BLaER1 treated with 17β-estradiol and CSF1 and Interleukin-3, amounts not matched to agents 10 nM and 100 nM (cell line): ENCODE data around the gene SULT4A1.

Experiments
- H3K27ac ChIP-seq, 11 experiments: shearing (Covaris generic); formaldehyde crosslinking; 2 replicates each; pipeline ENCODE4 v1.8.1; 2022
- H3K27me3 ChIP-seq, 11 experiments: shearing (Covaris generic); formaldehyde crosslinking; 2 replicates each; pipeline ENCODE4 v1.8.1; 2022
- H3K36me3 ChIP-seq, 11 experiments: shearing (Covaris generic); formaldehyde crosslinking; 2 replicates each; pipeline ENCODE4 v1.8.1; 2022
- H3K4me1 ChIP-seq, 10 experiments: shearing (Covaris generic); formaldehyde crosslinking; 2 replicates each; pipeline ENCODE4 v1.8.1; 2022
- H3K4me2 ChIP-seq, 11 experiments: shearing (Covaris generic); formaldehyde crosslinking; 2 replicates each; pipeline ENCODE4 v1.8.1; 2022
- H3K4me3 ChIP-seq, 10 experiments: shearing (Covaris generic); formaldehyde crosslinking; 2 replicates each; pipeline ENCODE4 v1.8.1; 2022
- H3K9ac ChIP-seq, 11 experiments: shearing (Covaris generic); formaldehyde crosslinking; 2 replicates each; pipeline ENCODE4 v1.8.1; 2022
- H3K9me3 ChIP-seq, 11 experiments: shearing (Covaris generic); formaldehyde crosslinking; replicated peaks in 1 of 11; 2 replicates each; pipeline ENCODE4 v1.8.1; 2022
- H4K20me1 ChIP-seq, 11 experiments: shearing (Covaris generic); formaldehyde crosslinking; 2 replicates each; pipeline ENCODE4 v1.8.1; 2022
- Cebpa-rat ChIP-seq, 11 experiments: shearing (Covaris generic); IDR thresholded peaks; 2 replicates each; pipeline ENCODE4 v1.8.1; 2022

The SULT4A1 gene

GRCh38 chr22:43851979-43852307, 10.4 kb downstream of the SULT4A1 start:
- H3K4me3 ChIP-seq: no peak overlapping the region
- no peak for TF ChIP-seq Cebpa-rat (IDR thresholded peaks at IDR 0.05)
- H3K27ac ChIP-seq: peak overlapping the region in 9 of 11 experiments; percentile 36 to 73 (median 69); a peak in 14 of 22 replicates
- no peaks in the 10 kb centered on the region for H3K36me3 ChIP-seq
- H3K9ac ChIP-seq: peak overlapping the region in 3 of 11 experiments; percentile 29 to 43 (median 42); a peak in 4 of 22 replicates
- peak overlapping the region; percentile 65 to 83 (median 74) for H3K4me2 ChIP-seq
- peaks cover 6 to 14% (median 11%) of the 10 kb centered on the region in 11 experiments; a peak in 21 of 22 replicates for H3K9me3 ChIP-seq
- no peaks in the 10 kb centered on the region for H3K27me3 ChIP-seq
- H3K4me1 ChIP-seq: peaks cover 22 to 35% (median 26%) of the 10 kb centered on the region in 10 experiments
- no peaks in the 10 kb centered on the region for H4K20me1 ChIP-seq

DNA sequence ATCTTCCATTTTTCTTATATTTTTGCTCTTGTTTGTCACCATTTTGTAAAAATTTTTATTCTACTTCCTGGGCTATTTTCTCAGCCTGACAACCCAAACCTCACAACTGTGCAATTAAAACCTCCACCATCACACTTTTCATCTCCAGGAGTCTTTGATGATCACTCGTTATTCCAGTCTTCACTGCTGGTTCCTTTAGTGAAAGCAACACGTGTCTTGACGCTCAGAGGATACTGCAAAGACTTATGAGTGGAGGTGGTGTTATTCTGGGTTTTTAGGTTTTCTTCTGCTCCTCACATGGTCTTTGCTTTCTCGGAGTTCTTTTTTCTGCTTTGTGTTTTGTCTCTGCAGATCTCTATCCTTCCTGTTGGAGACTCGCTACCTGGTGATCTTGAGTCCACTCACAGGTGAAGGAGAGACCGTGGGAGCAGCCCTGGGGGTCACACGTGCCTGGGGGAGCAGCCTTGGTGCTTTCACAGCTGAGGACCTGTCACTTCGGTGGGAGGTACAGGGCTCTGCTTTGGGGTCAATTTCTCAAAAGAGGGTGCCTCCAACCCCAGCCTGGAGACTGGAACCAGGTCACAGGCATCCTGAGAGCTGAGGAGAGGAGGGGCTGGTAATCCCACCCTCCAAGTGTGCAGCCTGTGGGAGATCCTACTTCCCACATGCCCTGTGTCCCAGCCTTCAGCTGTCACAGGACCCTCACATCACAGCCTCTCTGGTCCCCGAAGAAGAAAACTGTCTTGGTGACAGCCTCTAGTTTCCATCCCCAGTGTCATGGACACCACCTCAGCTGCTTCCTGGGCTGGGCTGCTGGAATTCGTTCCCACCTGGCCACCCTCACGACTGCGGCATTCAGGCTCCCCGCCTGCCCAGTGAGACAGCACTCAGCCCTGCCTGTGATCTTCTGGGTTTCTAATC, 11.0 kb downstream of the SULT4A1 start:
- Histone ChIP-seq H3K4me1 (peaks cover 22 to 36% (median 28%) of the 10 kb centered on the region in 10 experiments), H4K20me1 (no peaks in the 10 kb centered on the region), H3K9me3 (peaks cover 0 to 7% (median 5%) of the 10 kb centered on the region in 11 experiments; a peak in 17 of 22 replicates), H3K27me3 (no peaks in the 10 kb centered on the region), H3K4me3 (no peak overlapping the region), H3K9ac (no peak overlapping the region; a peak in 1 of 22 replicates), H3K27ac (peak overlapping the region in 6 of 11 experiments; percentile 36 to 73 (median 65); a peak in 8 of 22 replicates), H3K36me3 (no peaks in the 10 kb centered on the region), H3K4me2 (peak overlapping the region; percentile 65 to 83 (median 74); a peak in 20 of 22 replicates)
- no peak for TF ChIP-seq Cebpa-rat (IDR thresholded peaks at IDR 0.05)

DNA sequence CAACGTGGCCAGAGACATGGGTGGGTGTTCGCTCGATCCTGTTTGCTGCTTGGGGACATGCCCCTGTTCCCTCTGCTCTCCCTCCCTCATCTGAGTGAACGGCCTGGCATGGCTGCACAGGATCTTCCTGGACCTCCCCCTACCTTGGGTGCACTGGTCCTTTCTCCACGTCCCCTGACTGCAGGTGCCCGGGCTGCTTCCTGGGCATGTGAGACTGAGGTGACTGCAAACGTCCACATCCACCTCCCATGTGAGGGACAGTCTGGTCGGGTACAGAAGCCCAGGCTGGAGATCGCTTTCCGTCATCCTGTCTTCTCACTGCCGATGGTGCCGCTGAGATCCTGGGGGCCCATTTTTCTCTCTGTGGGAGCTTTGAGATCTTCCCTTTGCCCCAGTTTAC, 11.8 kb downstream of the SULT4A1 start:
- H3K27me3 ChIP-seq: no peaks in the 10 kb centered on the region
- no peak for TF ChIP-seq Cebpa-rat (IDR thresholded peaks at IDR 0.05)
- no peak overlapping the region for H3K27ac ChIP-seq
- no peaks in the 10 kb centered on the region for H3K36me3 ChIP-seq
- H3K4me1 ChIP-seq: peaks cover 22 to 39% (median 28%) of the 10 kb centered on the region in 10 experiments
- no peak overlapping the region for H3K4me3 ChIP-seq
- H3K9ac ChIP-seq: no peak overlapping the region
- H4K20me1 ChIP-seq: no peaks in the 10 kb centered on the region
- no peak overlapping the region for H3K4me2 ChIP-seq
- no peaks in the 10 kb centered on the region; a peak in 3 of 22 replicates for H3K9me3 ChIP-seq

DNA sequence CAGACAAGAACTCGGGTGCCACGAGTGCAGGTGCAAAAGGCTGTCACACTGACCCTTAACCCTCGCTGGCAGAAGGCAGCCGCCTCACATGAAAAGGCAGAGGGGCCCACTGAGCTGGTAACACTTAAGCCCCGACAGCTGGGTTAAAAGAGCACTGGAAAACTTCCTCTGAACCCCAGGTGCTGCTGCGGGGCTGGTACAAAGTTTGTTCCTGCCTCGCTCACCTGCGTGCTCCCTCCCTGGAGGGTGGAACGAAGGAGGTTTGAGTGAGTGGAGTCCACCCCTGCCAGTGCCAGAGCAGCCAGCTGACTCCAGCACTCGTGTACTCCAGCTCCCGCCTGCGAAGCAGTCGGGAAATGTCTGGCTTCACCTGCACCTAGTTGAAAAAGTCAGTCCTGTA, 12.6 kb downstream of the SULT4A1 start:
- no peak for TF ChIP-seq Cebpa-rat (IDR thresholded peaks at IDR 0.05)
- Histone ChIP-seq H3K36me3 (no peaks in the 10 kb centered on the region), H4K20me1 (no peaks in the 10 kb centered on the region), H3K4me2 (no peak overlapping the region), H3K27ac (no peak overlapping the region), H3K9ac (no peak overlapping the region), H3K4me3 (no peak overlapping the region), H3K9me3 (no peaks in the 10 kb centered on the region), H3K27me3 (no peaks in the 10 kb centered on the region), H3K4me1 (peaks cover 22 to 39% (median 29%) of the 10 kb centered on the region in 10 experiments)

- Histone ChIP-seq H3K4me2 (0 out of 22 replicates have a peak overlapping the region, but pooled peaks of 1 of the 11 experiments have one; percentile 6), H3K36me3 (no peaks in the 10 kb centered on the region), H3K9ac (no peak overlapping the region), H3K9me3 (no peaks in the 10 kb centered on the region), H3K27me3 (no peaks in the 10 kb centered on the region), H4K20me1 (no peaks in the 10 kb centered on the region), H3K4me1 (peaks cover 21 to 46% (median 36%) of the 10 kb centered on the region in 10 experiments), H3K4me3 (no peak overlapping the region), H3K27ac (no peak overlapping the region)
- TF ChIP-seq Cebpa-rat (IDR thresholded peaks at IDR 0.05): no peak
Observed at GRCh38 chr22:43848366-43849171, 13.7 kb downstream of the SULT4A1 start.

DNA sequence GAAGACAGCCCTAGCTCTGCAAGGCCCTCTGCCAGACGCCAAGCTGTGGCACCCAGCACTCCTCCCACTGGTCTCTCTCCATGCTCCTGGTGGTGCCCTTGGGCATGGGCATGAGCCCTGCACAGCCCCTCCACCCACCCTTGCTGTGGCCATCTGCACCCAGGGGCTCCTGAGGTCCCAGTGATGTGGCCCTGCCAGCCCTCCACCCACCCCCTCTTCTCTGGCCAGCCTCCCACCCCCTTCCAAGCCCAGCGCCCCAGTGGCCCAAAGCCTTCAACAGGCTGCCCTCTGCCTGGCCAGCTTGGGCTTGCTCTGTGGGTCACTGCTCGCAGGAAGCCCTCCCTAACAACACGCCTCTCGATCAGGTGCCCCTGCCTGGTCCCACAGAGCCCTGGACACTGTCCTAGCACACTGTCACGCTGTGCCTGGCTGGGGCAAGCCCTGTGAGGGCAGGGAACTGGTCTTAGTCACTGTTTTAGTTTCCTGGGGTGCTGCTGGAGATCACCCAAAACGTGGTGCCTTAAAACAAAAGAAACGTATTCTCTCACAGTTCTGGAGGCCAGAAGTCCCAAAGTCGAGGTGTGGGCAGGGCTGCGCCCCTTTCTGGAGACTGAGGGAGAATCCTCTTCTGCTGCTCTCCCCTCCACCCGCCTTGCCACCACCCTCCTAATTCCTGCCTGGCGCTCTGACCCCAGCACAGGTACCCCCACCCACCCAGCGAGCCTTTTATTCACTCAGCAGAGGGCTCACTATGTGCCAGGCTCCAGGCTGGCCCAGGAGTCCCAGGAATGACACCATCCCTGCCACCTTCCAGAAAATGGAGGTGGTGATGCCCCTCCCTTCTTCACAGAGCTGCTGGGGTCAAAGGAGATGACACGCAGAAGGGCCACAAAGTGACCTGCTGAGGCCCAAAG, 14.7 kb downstream of the SULT4A1 start:
- H3K27me3 ChIP-seq: no peaks in the 10 kb centered on the region
- H3K36me3 ChIP-seq: no peaks in the 10 kb centered on the region
- H3K9me3 ChIP-seq: no peaks in the 10 kb centered on the region
- H3K4me2 ChIP-seq: no peak overlapping the region
- H3K9ac ChIP-seq: no peak overlapping the region
- H3K4me1 ChIP-seq: peaks cover 12 to 44% (median 35%) of the 10 kb centered on the region in 10 experiments
- TF ChIP-seq Cebpa-rat (IDR thresholded peaks at IDR 0.05): no peak
- no peaks in the 10 kb centered on the region for H4K20me1 ChIP-seq
- no peak overlapping the region for H3K27ac ChIP-seq
- H3K4me3 ChIP-seq: no peak overlapping the region

DNA sequence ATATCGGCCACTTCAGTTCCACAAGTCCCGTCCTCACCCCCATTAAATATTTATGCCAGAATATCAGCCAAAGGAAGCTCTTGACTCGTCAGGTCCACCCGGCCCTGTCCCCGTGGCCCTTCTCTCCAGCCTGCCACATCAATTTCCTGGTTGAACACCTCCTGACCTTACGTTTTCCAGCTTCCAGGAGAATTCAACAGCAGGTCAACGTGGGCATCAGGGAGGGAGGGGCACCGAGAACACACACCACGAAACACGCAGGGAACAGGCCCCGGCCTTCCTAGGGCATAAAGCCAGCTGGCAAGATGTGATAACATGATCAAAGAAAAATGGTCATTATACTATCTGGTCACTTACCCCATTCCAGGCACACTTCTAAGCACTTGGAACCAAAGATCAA, 15.3 kb downstream of the SULT4A1 start:
- no peaks in the 10 kb centered on the region for H4K20me1 ChIP-seq
- H3K4me2 ChIP-seq: no peak overlapping the region
- H3K27ac ChIP-seq: no peak overlapping the region
- TF ChIP-seq Cebpa-rat (IDR thresholded peaks at IDR 0.05): no peak
- H3K4me3 ChIP-seq: no peak overlapping the region
- no peaks in the 10 kb centered on the region for H3K36me3 ChIP-seq
- peaks cover 5 to 40% (median 33%) of the 10 kb centered on the region in 10 experiments for H3K4me1 ChIP-seq
- no peaks in the 10 kb centered on the region for H3K9me3 ChIP-seq
- H3K27me3 ChIP-seq: no peaks in the 10 kb centered on the region
- no peak overlapping the region for H3K9ac ChIP-seq

DNA sequence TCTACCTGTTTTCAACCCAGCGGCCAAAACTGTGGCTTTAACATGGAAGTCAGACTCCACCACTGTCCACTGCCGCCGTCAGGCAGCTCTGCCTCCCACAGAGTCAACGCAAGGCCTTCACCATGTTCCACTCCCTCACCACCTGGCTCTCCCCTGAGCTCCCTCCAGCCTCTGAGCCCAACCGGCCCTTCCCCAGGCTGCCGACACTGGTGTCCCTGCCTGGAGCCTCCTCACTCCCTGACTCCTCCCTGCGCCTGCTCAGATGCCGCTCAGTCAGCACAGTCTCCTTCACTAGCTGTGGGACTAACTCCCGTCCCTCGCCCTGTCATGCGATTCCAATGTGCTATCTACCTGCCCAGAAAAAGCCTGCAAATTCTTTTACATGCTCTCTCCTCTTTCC, 16.3 kb downstream of the SULT4A1 start:
- H3K27me3 ChIP-seq: no peaks in the 10 kb centered on the region
- no peak for TF ChIP-seq Cebpa-rat (IDR thresholded peaks at IDR 0.05)
- no peaks in the 10 kb centered on the region for H4K20me1 ChIP-seq
- no peak overlapping the region for H3K9ac ChIP-seq
- H3K4me1 ChIP-seq: peaks cover 0 to 43% (median 35%) of the 10 kb centered on the region in 10 experiments; a peak in 17 of 20 replicates
- H3K9me3 ChIP-seq: no peaks in the 10 kb centered on the region
- H3K27ac ChIP-seq: no peak overlapping the region
- no peaks in the 10 kb centered on the region for H3K36me3 ChIP-seq
- no peak overlapping the region for H3K4me2 ChIP-seq
- no peak overlapping the region for H3K4me3 ChIP-seq
